Keratinocyte (primary cell): ENCODE results near the gene CAPNS1.

Experiments
- CTCF ChIP-seq, 3 experiments: IDR thresholded peaks in 1 of 3; conservative IDR thresholded peaks in 1 of 3; optimal IDR thresholded peaks in 1 of 3; 2 replicates in 2 of 3; 3 replicates in 1 of 3; pipeline versions ENCODE3 to v1.5.1; 2011; ENCODE audit warnings: low read length in 3 of 3, mild to moderate bottlenecking in 3 of 3, moderate library complexity in 2 of 3, control low read depth in 1 of 3, inconsistent platforms in 1 of 3; ENCODE audit not compliant: insufficient read depth in 2 of 3; ENCODE audit errors: extremely low read depth in 1 of 3
- EZH2 ChIP-seq: IDR thresholded peaks from one replicate; pipeline ENCODE4 v1.6.1; 2012; ENCODE audit warnings: inconsistent platforms, mild to moderate bottlenecking, low read length, moderate library complexity

GRCh38 chr19:36106991-36107390 lies 32.9 kb upstream of the CAPNS1 start:
- no peak for TF ChIP-seq CTCF (optimal IDR thresholded peaks at IDR 0.05 in 1 of 3, IDR thresholded peaks at IDR 0.05 in 1 of 3, conservative IDR thresholded peaks at IDR 0.05 in 1 of 3; ENCODE audit: extremely low read depth in 1 of 3, insufficient read depth in 2 of 3, low read length in 3 of 3)
- TF ChIP-seq EZH2 = no peak
